SIG-M5 (cell line): ENCODE measurements around the gene LYST.
A peak's percentile ranks its signal among the peaks of the same experiment; 100 is the strongest.

Experiments
- DNase-seq: peaks from one replicate; lab custom pipeline; 2025; lab: John Stamatoyannopoulos, UW

The LYST gene

DNA sequence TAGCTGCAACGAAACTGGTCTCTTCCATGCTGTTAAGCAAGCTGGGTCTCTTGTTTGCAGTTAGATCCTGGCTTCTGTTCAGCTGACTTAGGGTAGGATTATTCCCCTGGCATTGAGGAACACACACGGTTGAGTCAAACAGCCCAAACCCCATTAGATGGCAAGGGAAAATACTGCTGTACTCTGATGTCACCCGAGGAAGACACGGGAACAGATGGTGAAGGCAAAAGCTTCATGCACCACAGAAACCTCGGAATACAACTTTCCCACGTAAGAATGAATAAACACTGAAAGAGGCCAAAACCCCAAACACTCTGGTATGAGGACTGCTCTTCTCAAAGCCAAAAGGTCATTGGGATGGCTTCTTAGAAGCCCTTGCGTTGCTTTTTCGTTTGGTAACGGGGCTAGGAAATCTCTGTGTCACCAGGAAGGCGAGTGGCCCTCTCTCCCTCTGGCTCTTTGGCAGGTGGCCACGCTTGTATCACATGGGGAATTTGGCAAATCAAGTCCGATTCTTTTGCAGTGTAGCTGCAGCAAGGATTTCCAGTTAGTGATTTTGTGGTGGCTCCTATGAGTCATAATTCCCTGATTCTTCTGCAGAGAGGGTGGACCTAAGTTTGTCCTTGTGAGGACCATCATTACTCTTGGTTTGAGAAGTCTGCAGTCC, 16.7 kb upstream of the LYST start:
- no peak for DNase-seq

DNA sequence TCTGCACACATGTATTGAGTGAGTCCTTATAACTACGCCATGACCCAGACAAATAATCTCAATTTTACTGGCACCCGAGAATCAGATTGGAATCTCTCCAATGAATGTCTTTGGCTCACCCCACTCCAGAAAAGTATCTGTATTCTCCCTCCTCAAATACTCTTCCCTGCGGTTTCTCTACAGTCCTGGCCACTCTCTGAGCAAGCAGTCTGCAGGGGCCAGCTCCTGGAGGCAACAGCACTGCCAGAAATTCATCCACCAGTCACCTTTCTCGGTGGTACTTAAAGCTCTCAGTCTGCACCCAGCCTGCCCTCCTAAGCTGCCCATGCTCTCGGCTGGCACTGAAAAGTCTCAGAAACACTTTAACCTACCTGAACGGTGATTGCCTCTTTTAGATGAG, 16.1 kb upstream of the LYST start:
- DNase-seq = no peak

DNA sequence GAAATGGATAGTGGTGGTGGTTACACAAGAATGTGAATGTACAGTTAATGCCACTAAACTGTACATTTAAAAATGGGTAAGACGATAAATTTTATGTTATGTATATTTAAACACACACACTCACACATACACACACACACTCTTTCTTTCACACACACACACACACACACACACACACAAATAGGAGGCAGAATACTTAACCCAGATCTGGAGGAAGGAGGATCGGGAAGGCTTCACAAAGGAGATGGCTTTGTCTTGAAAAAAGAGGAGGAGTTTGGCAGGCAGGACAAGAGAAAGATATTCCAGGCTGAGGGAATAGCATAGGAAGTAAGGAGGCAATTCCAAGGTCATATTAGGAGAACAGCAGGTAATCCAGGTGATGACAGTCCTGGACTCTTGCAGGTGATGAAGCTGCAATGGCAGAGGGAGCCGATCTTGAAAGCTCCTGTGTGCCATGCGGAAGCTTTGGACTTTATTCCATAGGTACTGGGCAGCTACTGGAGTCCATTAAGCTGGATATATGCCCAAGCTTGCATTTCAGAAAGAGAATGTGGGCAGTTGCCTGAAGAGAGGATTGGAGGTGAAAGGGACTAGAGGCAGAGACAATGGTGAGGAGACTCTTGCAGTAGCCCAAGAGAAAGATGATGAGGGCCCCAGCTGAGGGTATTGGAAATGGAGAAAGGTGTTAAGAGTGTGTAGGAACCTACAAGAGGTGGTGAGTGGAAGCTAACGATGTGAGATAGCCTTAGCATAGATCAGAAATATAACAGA, 15.4 kb upstream of the LYST start:
- no peak for DNase-seq

DNA sequence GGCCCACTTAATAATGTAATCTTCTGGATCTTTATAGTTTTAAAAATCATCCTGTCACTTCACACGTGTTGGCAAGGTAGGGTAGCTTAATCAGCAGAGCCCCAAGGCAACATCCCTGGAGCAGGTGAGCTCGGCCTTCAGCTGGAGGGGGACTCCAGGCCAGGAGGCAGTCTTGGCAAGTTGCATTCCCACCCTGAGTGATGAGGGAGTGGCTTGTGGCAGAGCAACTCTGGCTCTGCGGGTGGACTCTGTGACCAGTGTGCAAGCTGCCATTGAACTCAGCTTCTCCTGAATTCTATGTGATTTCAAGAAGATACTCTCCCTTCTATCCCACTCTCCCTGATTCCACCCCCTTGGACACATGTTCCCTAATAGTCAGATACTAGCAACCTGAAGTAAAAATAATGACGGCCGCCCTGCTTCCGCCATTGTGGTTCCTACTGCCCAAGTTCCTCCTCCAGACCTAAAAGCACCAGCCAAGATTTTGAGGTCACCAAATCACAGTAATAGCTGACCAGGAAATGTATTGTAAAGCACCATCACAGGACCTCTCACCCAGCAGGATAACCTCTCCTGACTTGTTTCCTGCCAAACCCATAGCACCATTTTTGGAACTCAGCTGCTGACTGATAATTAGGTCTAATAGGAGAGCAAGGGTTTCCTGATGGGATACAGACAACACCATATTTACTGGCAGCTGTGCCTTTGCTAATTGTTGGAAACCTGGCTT, 11.5 kb upstream of the LYST start:
- no peak for DNase-seq

DNA sequence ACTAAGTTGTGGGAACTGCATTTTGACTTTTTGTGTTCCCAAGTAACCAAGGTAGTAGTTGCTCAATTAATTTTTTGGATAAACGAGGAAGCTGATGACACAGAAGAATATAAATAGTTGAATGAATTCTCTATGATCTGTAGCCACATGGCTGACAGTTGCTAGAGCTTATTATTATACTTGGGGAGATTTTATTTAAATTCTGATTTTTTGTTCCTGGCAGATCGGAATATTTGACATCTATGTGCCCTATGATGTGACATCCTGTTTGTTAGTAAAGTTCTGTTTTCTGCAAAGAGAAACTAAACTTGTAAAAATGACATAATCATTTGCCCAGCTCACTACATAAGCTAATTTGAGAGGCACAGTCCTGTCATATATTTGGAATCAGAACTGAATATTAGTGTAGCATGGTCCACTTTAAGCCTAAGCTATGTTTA, 9.7 kb upstream of the LYST start:
- no peak for DNase-seq

DNA sequence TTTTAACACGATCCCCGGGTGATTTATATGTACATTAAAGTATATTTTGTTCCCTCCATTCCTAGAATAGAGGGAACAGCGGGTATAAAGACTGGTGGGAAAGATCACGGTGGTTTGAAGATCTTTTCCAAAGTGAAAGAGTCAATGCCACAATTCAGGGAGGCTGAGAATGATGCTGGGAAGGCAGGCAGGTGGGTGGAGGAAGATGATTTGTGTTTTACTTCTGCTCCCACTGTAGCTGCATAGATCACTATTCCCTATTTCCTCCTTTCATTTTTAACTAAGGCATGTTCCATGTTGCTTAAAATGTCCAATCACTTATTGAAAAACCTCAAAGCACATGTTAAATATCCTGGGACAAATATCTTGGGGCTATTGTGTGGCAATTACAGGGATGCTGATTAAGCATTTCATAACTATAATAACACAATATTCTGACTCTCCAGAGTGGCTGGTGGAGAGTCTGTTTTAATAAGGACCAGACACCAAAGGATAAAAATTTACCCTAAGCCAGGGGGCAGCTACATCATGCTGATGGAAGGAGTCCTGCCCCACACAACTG, 8.4 kb upstream of the LYST start:
- DNase-seq = no peak

DNA sequence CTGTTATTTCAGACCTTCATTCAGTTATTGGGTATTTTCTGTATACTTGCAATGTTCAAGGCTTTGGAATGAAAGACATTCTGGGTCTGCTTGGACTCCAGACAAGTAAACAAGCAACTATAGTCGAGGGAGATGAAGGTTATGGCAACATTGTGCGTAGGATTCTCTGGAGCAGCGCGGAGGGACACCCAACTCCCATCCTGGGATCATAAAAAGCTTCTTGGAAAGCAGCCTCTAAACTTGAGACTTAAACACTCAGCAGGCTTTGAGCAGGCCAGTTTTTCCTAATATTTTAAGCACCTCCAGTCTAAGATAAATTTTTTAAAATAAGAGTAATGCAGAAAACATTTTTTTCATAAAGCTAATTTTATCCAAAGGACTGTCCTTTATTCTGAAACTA, 7.6 kb upstream of the LYST start:
- no peak for DNase-seq

DNA sequence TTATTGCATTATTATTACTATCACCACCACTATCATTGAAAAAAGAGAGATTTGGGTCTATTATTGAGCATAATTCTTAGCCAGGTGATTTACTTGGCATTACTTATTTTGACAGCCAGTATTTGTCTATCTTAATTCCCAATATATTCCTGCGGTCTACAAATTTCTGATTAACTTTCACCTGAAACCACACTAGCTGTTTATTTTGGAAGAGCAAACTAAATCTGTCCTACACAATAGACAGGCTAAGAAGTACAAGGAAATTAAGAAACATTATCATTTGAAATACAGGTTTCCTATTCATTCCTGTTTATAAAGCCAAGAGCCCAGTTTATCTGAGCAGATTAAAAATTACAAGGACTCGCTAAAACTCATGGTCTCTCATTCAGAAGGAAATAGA, 6.9 kb upstream of the LYST start:
- no peak for DNase-seq

DNA sequence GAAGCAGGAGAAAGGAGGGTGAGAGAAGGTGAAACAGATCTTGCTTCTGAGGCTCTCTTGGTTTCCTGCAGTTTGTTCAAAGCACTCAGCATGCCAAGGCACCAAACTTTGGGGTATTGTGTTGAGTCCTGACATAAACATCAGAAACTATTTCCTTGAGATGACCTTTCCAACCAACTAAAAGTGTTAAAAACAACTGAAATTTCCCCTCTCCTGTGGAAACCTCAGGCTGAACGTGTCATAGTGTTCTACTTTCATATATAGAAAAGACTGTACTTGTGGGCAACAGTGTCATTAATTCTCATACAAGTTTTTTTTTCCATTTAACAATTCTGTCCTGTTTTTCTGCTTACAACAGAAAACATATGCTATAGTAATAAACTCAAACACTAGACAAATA, 6.3 kb upstream of the LYST start:
- DNase-seq = no peak

DNA sequence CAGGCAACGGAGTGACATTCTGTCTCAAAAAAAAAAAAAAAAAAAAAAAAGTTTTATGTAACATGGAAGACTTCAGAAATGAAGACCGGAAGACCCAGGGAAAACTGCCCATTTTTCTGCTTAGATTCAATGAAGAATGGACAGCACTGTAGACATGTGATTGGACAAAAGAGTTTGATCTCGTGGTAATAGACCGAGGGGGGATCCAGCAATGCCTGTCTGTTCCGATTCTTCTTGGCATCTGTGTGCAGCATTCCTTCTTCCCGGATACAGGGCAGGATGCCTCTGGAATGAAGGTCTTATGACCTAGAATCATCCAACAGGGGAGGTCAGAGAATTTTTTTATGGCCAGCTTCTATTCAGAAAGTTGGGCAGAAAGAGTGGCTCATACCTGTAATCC, 5.6 kb upstream of the LYST start:
- no peak for DNase-seq

DNA sequence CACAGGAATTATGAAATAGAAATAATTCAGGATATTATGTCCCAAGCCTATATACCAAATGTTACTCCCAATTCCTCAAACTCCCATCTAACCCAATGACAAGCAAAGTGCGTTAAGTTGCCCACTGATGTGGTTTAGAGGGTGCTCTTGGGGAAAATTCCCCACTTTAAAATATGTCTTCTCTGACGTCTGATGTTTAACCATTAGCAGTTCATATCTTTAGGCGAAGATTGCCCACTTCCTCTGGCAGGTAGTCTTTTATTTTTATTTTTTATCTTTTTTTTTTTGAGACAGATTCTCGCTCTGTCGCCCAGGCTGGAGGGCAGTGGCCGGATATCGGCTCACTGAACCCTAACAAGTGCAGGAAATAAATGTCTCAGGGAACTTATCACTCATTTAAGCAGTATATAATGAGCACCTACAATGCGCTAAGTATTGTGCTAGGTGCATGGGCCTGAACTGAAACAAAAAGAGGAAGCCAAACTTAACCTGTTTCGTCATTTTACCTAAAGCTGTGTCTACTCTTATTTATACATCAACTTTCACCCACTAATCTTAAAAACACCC, 1.3 kb upstream of the LYST start:
- no peak for DNase-seq

DNA sequence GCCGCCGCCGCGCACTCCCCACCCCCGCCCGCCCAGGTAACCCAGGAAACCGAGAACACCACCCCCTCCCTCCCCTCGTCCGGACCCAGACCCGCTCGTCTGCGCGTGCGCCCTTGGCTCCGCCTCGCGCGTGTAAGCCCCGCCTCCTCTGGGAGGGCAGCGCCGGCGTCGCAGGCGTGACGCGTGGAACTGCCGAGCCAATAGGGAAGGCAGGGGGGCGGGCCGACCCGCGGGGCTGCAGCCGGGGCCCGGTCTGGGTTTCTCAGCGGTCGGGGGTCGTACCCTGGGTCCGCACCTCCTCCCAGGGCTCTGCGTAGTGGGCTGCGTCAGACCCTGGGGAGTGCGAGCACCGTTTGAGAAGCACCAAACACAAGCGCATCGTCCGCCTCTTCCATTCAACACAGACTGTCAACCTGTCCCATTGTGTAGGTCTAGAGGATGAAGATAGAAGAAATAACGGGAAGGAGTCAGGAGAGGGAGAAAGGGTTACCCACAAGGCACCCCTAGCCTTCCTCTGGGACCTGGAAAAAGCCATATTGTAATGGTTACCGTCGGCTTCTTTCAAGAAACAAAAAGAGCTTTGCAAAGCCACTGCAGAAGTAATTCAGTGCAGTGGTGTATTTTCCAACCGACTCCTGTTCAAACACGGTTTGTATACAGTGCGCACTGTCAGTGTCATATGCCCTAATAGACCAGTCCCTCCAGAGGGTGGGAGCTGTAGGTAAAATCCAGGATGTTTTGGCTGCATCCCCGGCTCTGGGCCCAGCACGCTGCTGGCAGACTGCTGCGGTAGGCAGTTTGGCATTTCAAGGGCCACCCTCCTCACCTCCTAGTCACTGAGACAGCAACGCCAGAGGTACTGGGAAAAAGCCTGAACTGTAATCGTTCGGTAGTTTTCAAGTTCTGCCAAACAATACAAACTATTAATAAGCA, 473 bp upstream of the LYST start:
- peak; percentile 78 for DNase-seq

DNA sequence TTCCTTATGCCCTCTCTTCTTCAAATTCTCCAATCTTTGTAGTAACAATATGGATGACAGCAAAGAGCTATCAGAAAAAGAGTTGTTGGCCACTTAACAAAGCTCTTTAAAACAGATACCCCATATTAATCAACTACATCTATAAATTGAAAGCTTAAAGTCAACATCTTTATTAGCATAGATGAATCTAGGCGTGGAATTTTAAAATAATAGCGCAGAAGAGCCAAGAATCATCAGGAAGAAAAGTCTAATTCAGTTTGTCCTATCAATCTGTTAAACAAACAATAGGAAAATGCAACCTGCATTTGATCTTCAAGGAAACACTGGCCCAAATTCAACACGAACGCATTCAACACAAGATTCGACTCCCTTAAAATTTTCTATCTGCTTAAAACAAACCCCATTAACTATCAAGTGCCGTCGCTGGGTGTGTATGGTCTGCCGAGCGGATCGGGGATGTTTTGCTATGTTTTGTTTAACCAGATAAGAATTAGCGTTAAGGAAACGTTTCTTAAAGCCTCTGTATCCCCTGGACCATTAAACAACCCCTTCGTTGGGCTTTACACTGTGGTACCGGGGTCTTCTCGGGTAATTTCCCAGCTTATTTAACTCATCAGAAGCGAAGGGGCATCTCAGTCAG, 1.0 kb downstream of the LYST start:
- DNase-seq = no peak

DNA sequence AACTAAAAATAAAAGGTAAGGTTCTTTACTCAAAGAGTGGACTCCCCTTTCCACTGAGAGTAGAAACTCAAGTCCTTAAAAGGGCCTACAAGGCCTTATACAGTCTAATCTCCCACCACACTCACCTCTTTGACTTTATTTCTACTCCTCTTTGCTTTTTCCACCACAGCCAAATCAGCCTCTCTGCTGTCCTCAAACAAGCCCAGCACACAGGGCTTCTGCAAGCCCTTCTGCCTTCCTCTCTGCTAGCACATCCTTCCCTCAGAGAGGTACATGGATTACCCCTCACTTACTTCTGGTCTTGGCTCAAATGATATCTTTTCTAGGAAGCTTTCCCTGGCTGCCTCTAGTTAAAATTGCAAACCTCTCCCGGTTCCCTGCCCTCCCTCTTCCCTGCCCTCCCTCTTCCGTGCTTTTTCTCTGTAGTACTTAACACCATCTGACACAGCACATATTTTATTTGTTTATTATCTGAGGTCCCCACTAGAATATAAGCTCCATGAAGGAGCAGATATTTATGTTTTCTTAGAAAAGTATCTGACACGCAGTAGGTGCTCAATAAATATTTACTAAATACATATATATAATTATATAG, 1.7 kb downstream of the LYST start:
- DNase-seq = no peak

DNA sequence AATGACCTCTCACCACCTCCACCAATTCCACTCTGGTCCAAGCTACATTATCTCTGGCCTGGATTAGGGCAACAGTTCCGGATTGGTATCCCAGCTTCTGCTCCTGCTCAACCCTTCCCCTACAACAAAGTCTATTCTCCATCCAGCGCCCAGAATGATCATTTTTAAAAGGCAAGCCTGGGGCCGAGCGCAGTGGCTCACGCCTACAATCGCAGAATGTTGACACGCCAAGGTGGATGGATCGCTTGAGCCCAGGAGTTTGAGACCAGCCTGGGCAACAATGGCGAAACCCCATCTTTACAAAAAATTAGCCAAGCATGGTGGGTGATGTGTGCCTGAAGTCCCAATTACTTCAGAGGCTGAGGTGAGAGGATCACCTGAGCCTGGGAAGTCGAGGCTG, 2.2 kb downstream of the LYST start:
- DNase-seq = no peak

DNA sequence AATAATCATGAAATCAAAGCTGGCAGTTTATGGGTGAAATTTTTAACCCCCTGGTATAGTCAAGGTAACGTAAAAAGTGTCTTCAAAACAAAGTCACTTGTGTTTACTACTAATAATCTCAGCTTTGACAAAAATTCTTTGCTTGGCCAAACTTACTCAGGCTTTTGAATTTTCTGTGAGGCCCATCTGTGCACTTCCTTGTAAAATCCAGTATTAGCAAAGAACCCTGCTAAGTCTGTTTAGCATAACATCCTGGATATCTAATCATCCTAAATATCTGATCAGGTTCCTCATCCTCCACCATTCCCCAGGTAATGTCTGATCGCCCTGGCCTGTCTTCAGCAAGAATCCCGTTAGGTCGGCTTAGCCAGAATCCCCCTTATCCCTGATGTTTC, 3.0 kb downstream of the LYST start:
- DNase-seq = no peak

DNA sequence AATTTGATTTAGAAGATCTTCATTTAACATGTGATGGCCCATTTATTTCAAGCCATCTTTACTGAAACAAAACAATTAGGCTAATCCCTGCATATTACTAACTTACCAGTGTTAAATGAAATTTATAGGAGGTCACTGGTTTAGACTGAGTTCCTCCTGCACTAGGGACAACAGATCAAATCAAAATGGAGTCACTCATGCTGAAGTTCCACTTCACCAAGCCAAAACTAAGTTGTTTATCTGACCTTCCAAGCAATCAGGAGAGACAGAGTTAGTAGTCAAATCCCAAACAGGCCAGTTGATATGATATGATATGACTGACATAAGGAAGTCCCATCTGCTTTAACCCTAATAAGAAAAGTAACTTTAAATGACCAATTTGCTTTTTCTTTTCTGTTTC, 4.8 kb downstream of the LYST start:
- DNase-seq = no peak

DNA sequence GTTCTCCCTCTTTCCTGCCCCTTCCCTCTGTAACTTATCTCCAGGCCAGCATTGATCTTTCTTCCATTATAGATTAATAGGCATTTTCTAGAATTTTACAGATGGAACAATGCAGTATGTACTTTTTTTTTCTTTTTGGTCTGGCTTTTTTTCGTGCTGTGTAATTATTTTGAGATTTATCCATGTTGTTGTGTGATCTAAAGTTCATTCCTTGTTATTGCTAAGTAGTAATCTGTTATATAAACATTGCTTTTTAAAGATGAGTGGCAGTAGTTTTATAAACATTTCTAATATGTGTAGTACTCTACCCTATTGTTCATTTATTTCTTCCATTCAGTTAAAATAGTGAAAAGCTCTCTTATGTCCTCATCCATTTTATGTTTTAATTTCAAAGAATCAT, 5.9 kb downstream of the LYST start:
- no peak for DNase-seq

DNA sequence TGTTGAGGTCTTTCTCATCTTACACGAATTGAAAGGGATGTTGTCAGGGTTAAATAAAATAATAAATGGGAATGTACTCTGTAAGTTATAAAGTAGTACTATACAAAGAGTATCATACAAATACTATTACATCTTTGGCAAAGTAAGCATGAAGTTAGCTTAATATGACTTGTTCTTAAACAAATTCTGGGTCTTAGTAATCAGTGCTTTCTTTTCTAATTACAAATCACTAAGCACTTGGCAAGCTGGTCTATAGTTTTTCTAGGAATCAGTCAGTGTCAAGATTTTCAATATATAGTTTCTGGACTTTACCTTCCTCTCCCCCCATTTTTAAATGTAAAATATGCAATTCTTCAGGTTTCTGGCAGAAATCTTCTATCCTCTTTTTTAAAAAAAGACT, 6.9 kb downstream of the LYST start:
- DNase-seq = no peak

DNA sequence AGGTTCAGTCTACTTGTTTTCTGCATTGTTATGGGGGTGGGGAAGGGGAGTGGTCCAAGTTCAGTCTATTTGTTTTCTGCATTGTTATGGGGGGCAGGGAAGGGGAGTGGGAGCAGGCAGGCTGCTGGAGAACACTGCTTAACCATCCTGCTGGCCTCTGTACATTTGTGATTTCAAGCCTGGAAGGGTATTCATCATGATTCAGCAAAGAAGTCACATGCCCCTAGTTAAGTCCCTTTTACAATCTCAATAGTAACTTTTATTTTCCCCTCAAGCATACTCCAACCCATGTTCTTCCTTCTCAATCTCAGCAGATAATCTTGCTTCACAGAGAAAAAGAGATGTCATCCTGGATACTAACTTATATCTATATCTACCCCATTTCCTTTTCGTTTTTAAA, 7.9 kb downstream of the LYST start:
- DNase-seq = no peak

DNA sequence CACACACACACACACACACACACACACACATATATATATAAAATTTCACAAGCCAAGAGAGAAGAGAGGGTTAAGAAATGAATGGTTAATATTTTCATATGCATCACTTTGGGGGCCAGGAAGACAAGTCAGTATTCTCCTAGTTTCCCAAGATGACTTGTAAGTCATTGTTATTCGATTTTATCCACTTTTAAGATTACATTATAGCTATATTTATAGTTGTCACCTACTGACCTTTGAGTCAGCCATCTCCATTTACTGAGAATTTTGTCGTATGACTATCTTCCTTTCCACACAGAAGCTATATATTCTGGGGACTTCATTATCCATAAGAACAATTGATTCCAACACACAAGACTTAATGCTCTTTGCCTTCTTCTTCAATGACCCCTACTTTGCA, 8.9 kb downstream of the LYST start:
- no peak for DNase-seq
